ENCODE measurements around the gene LNP1. TPM values are rescaled to one million over a fixed set of nuclear protein-coding genes. Genes with fewer than 3 reads are reported as not detected.

LNP1 gene
- polyA plus RNA-seq, 1 donor (not counting 4 experiments of a cell fraction or from before 2014, with no cell fraction given) = 0.64 TPM

GRCh38 chr3:100496711-100497261 lies 95.4 kb downstream of the LNP1 start:
- Histone ChIP-seq H3K9me1 (ENCODE audit: control insufficient read depth, extremely low read depth, insufficient read depth, low read length) (no peaks in the 10 kb centered on the region), H3K79me2 (ENCODE audit: control insufficient read depth, insufficient read depth, low read length) (peaks cover 3% of the 10 kb centered on the region), H2AFZ (ENCODE audit: control insufficient read depth, low read length) (no peak overlapping the region), H3K9ac (ENCODE audit: control insufficient read depth, extremely low read depth, insufficient read depth, low read length) (no peak overlapping the region), H4K20me1 (ENCODE audit: control insufficient read depth, extremely low read depth, insufficient read depth, low read length) (no peaks in the 10 kb centered on the region), H3K36me3 (ENCODE audit: control insufficient read depth in 2 of 2, extremely low read depth in 1 of 2, insufficient read depth in 2 of 2, low read length in 2 of 2) (no peaks in the 10 kb centered on the region), H3K9me3 (ENCODE audit: control insufficient read depth, low read depth, low read length) (no peaks in the 10 kb centered on the region), H3K27me3 (ENCODE audit: control insufficient read depth, extremely low read depth, insufficient read depth, low read length) (no peaks in the 10 kb centered on the region), H3K4me2 (ENCODE audit: control insufficient read depth, extremely low read depth, insufficient read depth, low read depth, low read length) (peak overlapping the region; percentile 17), H3K27ac (ENCODE audit: control insufficient read depth, insufficient read depth, low read length) (no peak overlapping the region), H3K4me3 (ENCODE audit: control insufficient read depth in 2 of 3, extremely low read depth in 1 of 3, insufficient read depth in 2 of 3, low read depth in 1 of 3, low read length in 3 of 3) (no peak overlapping the region), H3K4me1 (ENCODE audit: control insufficient read depth, extremely low read depth, insufficient read depth, low read length) (peaks cover 13% of the 10 kb centered on the region)
- DNase-seq (ENCODE audit: low read depth, low spot score) (peak; percentile 40), FAIRE-seq (peak; percentile 23)
- no peak for TF ChIP-seq EZH2 (IDR thresholded peaks at IDR 0.05; ENCODE audit: low read length)
- dilution Hi-C loops (cut with MboI; ENCODE audit: extremely low pct_ligation_motif_present, low sequenced_read_pairs) = no loop called here

- peaks cover 11% of the 10 kb centered on the region for H3K4me1 ChIP-seq (ENCODE audit: control insufficient read depth, extremely low read depth, insufficient read depth, low read length)
- no peak for FAIRE-seq
- H3K36me3 ChIP-seq (ENCODE audit: control insufficient read depth in 2 of 2, extremely low read depth in 1 of 2, insufficient read depth in 2 of 2, low read length in 2 of 2) = no peaks in the 10 kb centered on the region
- no peak for TF ChIP-seq CTCF (optimal IDR thresholded peaks at IDR 0.05 in 1 of 3, IDR thresholded peaks at IDR 0.05 in 1 of 3, conservative IDR thresholded peaks at IDR 0.05 in 1 of 3; ENCODE audit: extremely low read depth in 1 of 3, insufficient read depth in 2 of 3, low read length in 3 of 3)
- no peak for TF ChIP-seq EZH2 (IDR thresholded peaks at IDR 0.05; ENCODE audit: low read length)
- no peak for DNase-seq (ENCODE audit: low read depth, low spot score)
- H3K27me3 ChIP-seq (ENCODE audit: control insufficient read depth, extremely low read depth, insufficient read depth, low read length) = no peaks in the 10 kb centered on the region
- no peak overlapping the region for H3K4me3 ChIP-seq (ENCODE audit: control insufficient read depth in 2 of 3, extremely low read depth in 1 of 3, insufficient read depth in 2 of 3, low read depth in 1 of 3, low read length in 3 of 3)
- H4K20me1 ChIP-seq (ENCODE audit: control insufficient read depth, extremely low read depth, insufficient read depth, low read length) = no peaks in the 10 kb centered on the region
- H3K79me2 ChIP-seq (ENCODE audit: control insufficient read depth, insufficient read depth, low read length) = peaks cover 3% of the 10 kb centered on the region
- dilution Hi-C loops (cut with MboI; ENCODE audit: extremely low pct_ligation_motif_present, low sequenced_read_pairs) = no loop called here
- no peak overlapping the region for H2AFZ ChIP-seq (ENCODE audit: control insufficient read depth, low read length)
- H3K9ac ChIP-seq (ENCODE audit: control insufficient read depth, extremely low read depth, insufficient read depth, low read length) = no peak overlapping the region
- no peak overlapping the region for H3K27ac ChIP-seq (ENCODE audit: control insufficient read depth, insufficient read depth, low read length)
- no peak overlapping the region for H3K4me2 ChIP-seq (ENCODE audit: control insufficient read depth, extremely low read depth, insufficient read depth, low read depth, low read length)
- no peaks in the 10 kb centered on the region for H3K9me3 ChIP-seq (ENCODE audit: control insufficient read depth, low read depth, low read length)
- H3K9me1 ChIP-seq (ENCODE audit: control insufficient read depth, extremely low read depth, insufficient read depth, low read length) = no peaks in the 10 kb centered on the region
Observed at GRCh38 chr3:100499651-100500050, 98.3 kb downstream of the LNP1 start.

- Histone ChIP-seq H3K9ac (ENCODE audit: control insufficient read depth, extremely low read depth, insufficient read depth, low read length) (no peak overlapping the region), H3K27me3 (ENCODE audit: control insufficient read depth, extremely low read depth, insufficient read depth, low read length) (no peaks in the 10 kb centered on the region), H4K20me1 (ENCODE audit: control insufficient read depth, extremely low read depth, insufficient read depth, low read length) (no peaks in the 10 kb centered on the region), H3K4me2 (ENCODE audit: control insufficient read depth, extremely low read depth, insufficient read depth, low read depth, low read length) (no peak overlapping the region), H3K9me3 (ENCODE audit: control insufficient read depth, low read depth, low read length) (no peaks in the 10 kb centered on the region), H2AFZ (ENCODE audit: control insufficient read depth, low read length) (no peak overlapping the region), H3K9me1 (ENCODE audit: control insufficient read depth, extremely low read depth, insufficient read depth, low read length) (no peaks in the 10 kb centered on the region), H3K36me3 (ENCODE audit: control insufficient read depth in 2 of 2, extremely low read depth in 1 of 2, insufficient read depth in 2 of 2, low read length in 2 of 2) (no peaks in the 10 kb centered on the region), H3K4me3 (ENCODE audit: control insufficient read depth in 2 of 3, extremely low read depth in 1 of 3, insufficient read depth in 2 of 3, low read depth in 1 of 3, low read length in 3 of 3) (no peak overlapping the region), H3K27ac (ENCODE audit: control insufficient read depth, insufficient read depth, low read length) (no peak overlapping the region), H3K79me2 (ENCODE audit: control insufficient read depth, insufficient read depth, low read length) (peaks cover 3% of the 10 kb centered on the region), H3K4me1 (ENCODE audit: control insufficient read depth, extremely low read depth, insufficient read depth, low read length) (peaks cover 11% of the 10 kb centered on the region)
- DNase-seq (ENCODE audit: low read depth, low spot score) (no peak), FAIRE-seq (no peak)
- TF ChIP-seq CTCF (optimal IDR thresholded peaks at IDR 0.05 in 1 of 3, IDR thresholded peaks at IDR 0.05 in 1 of 3, conservative IDR thresholded peaks at IDR 0.05 in 1 of 3; ENCODE audit: extremely low read depth in 1 of 3, insufficient read depth in 2 of 3, low read length in 3 of 3) (no peak), EZH2 (IDR thresholded peaks at IDR 0.05; ENCODE audit: low read length) (no peak)
- dilution Hi-C loops (cut with MboI; ENCODE audit: extremely low pct_ligation_motif_present, low sequenced_read_pairs) = no loop called here
Observed at GRCh38 chr3:100500320-100500880, 99.1 kb downstream of the LNP1 start.

All from keratinocyte (primary cell).